Pulmonary artery endothelial cell (primary cell): ENCODE measurements around the gene PCNT. TPM values are rescaled to one million over a fixed set of nuclear protein-coding genes. Genes with fewer than 3 reads are reported as not detected.

Source experiments
- DNase-seq: peaks from one replicate; pipeline ENCODE4 v3.0.0-alpha.2; 2011; ENCODE audit warnings: low read depth, low spot score
- total RNA-seq: library from RNA; depleted of rRNA; stranded (reverse); fragments of >200 nt; gene quantifications from 2 replicates; pipeline ENCODE4 v1.2.3, GENCODE V29; 2014

Gene PCNT
- total RNA-seq, 1 donor from 2014 or later = 18.1 TPM

DNA sequence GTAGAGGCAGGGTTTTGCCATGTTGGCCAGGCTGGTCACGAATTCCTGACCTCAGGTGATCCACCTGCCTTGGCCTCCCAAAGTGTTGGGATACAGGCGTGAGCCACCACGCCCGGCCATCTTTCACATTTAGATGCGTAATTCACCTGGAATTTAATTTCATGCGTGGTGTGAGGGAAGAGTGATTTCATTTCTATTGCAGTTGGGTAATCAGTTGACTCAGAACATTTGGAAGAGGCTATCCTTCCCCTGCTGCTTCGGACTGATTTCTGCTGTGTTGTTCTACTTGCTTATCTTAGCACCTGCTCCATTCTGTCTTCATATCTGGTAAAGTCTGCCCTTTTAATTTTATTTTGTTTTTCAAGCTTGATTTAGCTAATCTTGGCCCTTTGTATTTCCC lies 153.8 kb downstream of the PCNT start:
- no peak for DNase-seq

DNA sequence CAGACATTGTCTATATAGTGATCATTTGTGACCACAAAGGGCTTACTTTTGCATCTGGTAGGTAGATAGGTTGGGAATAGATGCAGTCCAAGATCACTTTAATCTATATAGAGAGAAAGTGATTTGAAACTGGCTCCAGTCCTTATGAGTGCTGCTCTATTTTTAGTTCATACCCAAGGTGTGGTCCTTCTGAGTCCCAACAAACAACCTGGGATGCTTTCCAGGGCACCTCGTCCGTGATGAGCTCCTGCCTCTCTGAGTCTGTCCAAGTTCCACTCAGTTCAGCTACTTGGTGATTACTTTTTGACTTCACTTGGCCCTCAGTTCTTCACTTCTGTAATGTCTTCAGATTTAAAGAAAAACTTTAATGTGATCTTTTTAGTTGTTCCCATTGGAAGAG lies 155.0 kb downstream of the PCNT start:
- DNase-seq = no peak

DNA sequence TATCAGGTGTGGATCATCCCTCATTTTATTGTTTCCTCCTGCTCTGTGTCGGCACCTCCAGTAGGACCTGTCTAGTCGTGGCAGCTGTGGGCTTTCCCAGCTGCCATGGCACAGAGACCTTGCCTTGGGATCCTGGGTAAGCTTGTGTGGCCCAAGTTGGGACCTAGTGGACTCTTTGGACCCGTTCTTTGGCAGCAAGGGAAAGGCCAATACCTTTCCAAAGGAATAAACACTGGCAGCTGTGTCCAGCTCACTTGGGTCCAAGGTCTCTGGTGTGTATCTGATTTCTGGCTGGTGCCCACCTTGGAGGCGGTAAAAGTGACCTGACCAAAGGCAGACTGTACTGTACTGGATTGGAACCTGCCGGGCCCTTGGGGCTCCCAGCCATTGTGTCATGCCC lies 156.5 kb downstream of the PCNT start:
- DNase-seq = no peak

DNA sequence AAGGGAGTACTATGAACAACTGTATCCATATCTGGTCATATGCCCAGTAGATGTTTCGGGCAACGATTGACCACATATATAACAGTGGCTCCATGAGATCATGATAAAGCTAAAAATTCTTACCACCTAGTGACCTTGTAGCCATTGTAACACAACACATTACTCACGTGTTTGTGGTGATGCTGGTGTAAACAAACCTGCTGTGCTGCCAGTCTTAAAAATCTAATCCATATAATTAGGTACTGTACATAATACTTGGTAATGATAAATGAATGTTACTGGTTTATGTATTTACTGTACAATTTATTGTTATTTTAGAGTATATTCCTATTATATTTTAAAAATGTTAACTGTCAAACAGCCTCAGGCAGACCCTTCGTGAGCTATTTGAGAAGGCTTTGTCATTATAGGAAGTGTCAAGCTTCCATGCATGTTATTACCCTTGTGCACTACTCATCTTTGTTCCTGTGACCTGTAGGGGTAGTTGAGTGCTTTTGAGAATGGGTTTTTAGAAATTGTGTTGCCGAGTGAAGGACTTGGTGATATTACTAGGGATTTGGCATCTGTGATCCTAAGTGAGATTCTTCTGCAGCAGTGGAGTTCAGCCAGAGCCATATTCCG lies 158.4 kb downstream of the PCNT start:
- DNase-seq = no peak

DNA sequence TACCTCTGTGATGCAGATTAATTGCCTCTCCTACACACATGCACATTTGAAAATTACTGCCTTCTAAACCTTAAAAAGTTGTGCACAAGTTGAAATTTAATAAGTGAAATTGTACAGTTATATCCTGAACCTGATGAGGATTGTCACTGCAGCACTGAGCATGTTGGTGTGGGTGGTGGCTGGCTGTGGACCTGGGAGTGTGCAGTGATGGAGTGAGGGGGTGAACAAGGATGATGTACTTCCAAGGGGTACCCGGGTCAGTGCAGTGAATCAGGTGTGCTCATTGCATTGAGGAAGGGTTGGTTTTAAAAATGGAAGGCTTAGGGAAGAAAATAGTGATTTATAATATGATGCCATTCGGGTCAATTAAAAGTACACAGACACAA lies 158.9 kb downstream of the PCNT start:
- DNase-seq = no peak

DNA sequence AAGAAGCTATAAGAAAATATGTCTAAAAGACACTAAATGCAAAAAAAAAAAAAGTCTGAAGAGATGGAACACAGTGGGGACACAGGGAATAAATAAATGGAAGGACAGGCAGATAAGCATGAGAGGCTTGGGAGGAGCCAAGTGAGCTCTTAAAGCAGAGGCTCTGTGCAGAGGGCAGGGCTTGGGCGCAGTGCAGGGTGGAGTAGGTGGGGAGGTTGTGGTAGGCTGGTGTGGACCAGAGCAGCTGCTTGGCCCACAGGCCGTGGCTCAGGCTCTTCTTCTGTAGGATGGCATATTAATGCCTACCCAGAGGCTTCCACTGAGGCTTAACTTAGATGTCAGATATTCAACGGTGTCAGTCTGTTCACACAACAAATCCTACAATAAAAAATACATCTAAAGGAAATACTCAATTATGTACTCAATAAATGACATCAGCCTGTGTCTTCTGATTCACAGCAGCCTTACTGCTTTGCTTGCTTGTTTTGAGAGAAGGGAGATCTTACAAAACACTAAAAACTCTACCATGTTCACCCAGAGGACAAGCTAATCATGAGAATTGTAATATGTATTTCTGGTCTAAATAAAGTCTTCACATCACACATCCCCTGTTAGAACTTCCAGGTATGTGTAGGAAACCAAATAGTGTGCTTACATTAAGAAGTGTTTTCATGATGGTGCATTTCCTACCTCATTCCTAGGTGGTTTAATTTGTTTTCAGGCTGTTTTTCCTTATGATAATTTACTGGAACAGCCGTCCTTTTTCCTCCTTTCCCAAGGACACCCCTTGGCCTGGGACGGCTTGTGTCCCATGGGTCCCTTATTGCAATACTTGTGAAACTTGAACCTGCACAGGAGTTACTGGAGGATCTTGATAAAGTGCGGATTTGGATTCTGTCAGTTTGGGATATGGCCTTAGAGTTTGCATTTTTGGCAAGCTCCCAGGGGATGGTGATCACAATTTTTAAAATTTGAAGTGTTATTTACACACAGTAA lies 159.6 kb downstream of the PCNT start:
- DNase-seq = no peak

DNA sequence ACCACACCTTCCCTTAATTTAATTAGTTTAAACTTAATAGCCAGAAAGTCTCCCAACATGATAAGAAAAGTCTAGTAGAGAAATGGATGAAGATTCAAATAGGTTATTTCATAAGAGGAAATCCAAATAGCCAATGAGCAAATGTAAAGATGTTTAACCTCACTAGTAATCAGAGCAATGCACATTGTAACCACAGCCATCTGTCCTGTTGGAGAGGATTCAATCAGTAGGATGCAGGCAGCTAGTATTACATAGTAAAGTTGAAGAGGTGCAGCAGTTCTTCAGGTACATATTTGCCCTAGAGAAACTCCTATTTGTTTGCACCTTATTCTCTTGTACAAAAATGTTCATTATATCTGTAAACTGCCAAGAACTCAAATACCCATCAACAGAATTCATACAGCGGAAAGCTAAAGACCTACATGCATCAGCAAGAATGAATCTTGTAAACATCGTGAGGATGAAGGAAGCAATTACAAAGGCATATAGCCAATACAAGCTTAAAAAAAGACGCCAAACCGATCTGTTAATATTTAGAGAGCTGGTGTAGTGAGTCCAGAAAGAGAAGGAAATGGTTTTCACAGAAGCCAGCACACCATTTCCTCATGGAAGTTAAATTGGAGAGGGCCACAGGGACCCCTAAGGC lies 162.6 kb downstream of the PCNT start:
- DNase-seq = no peak

DNA sequence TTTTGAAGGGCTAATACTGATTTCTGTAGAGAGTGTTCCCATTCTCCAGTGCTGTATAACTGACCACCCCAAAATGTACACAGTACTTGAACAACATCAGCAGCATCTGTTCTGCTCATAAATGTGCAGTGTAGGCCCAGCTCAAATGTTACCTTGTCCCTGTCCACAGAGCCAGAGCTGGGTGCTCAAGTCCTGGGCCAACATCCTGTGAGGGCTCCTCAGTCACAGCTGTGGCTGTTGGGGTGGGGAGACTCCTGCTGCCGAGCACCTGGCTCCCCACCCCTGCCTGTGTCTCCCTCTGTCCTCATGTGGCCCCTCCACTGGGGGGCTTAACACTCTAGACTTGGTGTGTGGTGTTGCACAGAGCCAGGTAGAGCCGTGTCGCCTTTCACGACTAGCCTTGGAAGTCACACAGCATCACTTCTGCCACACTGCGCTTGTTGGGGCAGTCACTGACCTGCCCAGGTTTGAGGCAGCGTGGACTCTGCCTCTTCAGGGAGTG lies 165.3 kb downstream of the PCNT start:
- no peak for DNase-seq

DNA sequence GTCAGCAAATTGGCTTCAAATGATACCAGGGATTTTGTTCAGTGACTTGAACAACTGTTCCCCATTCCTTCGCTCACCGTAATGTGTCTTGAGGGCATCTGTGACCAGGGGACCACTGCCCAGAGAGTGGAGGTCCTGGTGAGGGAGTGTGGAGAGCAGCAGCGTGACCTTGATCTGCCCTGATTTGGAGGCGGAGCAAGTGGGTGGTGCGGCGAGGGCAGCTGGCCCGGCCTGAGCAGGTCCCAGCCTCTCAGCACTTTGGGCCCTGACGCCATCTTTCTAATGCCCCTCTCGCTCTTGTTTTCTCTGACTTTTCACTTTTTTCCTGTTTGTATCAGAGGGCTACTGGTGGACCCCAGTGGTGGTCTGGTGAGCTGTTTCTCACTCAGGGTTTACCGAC lies 165.8 kb downstream of the PCNT start:
- DNase-seq = no peak

DNA sequence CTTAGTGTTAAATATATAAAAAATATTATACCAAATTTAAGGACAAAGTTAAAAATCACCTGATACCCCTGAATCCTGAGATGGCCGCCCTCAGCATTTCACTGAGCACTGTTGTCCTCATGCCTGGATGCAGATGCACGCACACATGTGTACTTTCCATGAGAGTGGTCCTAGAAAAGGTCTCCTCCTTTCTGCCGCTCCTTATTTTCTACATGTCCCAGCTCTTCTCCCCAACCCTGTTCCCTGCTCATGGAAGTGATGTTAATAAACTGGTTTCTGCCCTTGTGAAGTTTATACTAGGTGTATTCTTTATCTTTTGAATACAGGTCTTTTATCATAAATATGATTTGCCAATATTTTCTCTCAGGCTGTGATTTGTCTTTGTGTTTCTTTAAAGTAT lies 167.6 kb downstream of the PCNT start:
- no peak for DNase-seq

DNA sequence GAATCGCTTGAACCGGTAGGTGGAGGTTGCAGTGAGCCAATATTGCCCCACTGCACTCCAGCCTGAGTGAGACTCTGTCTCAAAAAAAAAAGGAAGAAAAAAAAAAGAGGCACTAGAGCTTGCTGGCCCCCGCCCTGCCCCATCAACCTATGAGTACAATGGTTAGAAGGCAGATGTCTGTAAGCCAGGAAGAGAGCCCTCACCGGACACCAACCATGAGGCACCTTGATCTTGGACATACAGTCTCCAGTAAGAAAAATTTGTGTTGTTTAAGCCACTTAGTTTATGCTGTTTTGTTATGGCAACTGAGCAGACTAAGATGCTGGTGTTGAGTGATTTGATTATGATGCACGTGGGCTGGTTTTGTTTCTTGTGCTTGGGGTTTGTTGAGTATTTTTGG lies 168.9 kb downstream of the PCNT start:
- DNase-seq = no peak

DNA sequence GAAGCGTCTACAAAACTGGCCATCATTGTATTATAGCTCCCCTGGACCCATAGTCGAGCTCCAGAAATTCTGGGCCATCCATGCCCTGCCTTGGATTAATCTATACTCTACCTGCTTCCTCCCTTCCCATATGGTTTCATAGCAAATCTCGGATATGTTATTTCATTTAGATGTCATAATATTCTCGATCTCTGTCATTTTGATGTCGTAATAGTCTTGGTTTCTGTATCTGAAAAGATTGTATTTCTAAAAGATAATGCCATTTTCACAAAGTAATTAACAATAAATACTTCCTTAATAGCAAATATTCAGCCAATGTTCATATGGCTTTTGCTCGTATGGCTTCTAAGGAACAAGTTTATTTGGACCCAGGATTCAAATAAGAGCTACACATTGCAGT lies 169.9 kb downstream of the PCNT start:
- DNase-seq = no peak

Other genes starting within 250 kb of the PCNT start
- 0.21 and 1.2 TPM in 2 replicates for gene COL6A2, start 226.0 kb upstream of the PCNT start, total RNA-seq
- gene FTCD, start 168.6 kb upstream of the PCNT start, total RNA-seq = 0.25 TPM in 1 of 2 replicates, not detected in the other
- 6.9 and 7.5 TPM in 2 replicates for gene SPATC1L, start 139.7 kb upstream of the PCNT start, total RNA-seq
- 69.8 and 101 TPM in 2 replicates for gene LSS, start 95.4 kb upstream of the PCNT start, total RNA-seq
- gene MCM3AP, start 38.5 kb upstream of the PCNT start, total RNA-seq = 87.0 and 95.6 TPM in 2 replicates
- gene YBEY, start 37.8 kb upstream of the PCNT start, total RNA-seq = 8.3 and 8.7 TPM in 2 replicates
- gene C21orf58, start 286 bp upstream of the PCNT start, total RNA-seq = 4.1 and 6.9 TPM in 2 replicates
- 22.9 and 33.6 TPM in 2 replicates for gene DIP2A, start 134.7 kb downstream of the PCNT start, total RNA-seq